Measurements from ENCODE around the gene H2BK1.
A peak's percentile ranks its signal among the peaks of the same experiment; 100 is the strongest.

The H2BK1 gene

GRCh38 chr7:151246102-151246850, 36.0 kb upstream of the H2BK1 start:
- no peak for DNase-seq (ENCODE audit: extremely low spot score, insufficient read length, low read depth)
- FAIRE-seq = no peak

GRCh38 chr7:151245360-151246101, 35.2 kb upstream of the H2BK1 start:
- no peak for FAIRE-seq

GRCh38 chr7:151244841-151245346, 34.6 kb upstream of the H2BK1 start:
- DNase-seq (ENCODE audit: extremely low spot score, insufficient read length, low read depth) (no peak), FAIRE-seq (no peak)

More at GRCh38 chr7:151245360-151246101, 35.2 kb upstream of the H2BK1 start:
- peak; percentile 64 for DNase-seq (ENCODE audit: extremely low spot score, insufficient read length, low read depth)

- peak; percentile 87 for FAIRE-seq
- peak; percentile 58 for DNase-seq (ENCODE audit: extremely low spot score, insufficient read length, low read depth)
These were observed 34.0 kb upstream of the H2BK1 start for GRCh38 chr7:151244196-151244840.

DNA sequence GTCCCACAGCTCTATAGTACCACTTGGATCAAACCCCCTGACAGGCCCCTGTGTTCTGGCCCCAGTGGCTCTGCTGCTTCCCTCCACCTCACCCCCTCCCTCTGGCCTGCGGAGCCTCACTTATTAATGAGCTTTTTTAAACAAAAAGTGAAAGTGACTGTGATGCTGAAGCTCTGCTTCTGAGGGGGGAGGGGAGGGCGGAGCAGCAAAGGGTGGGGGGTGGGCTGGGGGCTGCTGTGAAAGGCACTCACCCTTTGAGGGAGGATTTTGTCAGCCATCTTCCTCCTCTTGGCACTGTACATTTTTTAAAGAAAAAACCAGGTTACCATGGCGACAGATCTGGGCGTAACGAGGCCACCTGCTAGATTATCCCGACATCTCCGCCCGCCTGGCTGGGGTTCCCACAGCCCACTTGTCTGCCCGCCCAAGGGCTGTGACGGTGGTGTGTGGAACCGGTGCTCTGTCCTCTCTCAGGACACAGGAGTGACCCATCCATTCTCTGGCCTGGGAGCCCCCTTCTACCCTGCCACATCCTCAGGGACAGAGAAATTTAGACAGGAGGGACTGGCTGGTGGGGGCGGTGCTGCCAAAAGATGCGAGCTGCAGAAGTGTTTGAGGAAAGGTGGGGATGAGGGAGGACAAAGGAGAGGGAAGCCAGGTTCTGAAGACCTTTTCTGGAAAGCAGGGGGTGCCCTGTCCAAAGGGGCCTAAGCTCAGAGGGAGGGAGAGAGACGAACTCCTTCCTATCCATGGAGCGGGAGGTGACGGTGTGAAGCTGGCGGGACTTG, 33.3 kb upstream of the H2BK1 start:
- DNase-seq (ENCODE audit: extremely low spot score, insufficient read length, low read depth) (no peak), FAIRE-seq (peak; percentile 35)

DNA sequence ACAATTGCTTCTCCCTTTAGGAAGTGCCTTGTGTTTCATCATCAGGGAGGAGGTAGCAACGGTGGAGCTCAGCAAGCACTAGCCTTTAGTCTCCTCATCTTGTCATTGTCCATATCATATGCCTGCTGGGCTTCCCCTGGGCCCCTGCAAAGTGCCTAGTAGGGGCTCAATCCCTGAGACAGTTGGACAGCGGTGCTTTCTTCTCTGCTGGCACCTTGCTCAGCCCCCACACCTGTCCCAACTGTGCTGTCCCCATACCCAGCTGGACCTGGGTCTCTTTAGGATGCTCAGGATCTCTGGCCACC, 32.7 kb upstream of the H2BK1 start:
- FAIRE-seq (no peak), DNase-seq (ENCODE audit: extremely low spot score, insufficient read length, low read depth) (no peak)

DNA sequence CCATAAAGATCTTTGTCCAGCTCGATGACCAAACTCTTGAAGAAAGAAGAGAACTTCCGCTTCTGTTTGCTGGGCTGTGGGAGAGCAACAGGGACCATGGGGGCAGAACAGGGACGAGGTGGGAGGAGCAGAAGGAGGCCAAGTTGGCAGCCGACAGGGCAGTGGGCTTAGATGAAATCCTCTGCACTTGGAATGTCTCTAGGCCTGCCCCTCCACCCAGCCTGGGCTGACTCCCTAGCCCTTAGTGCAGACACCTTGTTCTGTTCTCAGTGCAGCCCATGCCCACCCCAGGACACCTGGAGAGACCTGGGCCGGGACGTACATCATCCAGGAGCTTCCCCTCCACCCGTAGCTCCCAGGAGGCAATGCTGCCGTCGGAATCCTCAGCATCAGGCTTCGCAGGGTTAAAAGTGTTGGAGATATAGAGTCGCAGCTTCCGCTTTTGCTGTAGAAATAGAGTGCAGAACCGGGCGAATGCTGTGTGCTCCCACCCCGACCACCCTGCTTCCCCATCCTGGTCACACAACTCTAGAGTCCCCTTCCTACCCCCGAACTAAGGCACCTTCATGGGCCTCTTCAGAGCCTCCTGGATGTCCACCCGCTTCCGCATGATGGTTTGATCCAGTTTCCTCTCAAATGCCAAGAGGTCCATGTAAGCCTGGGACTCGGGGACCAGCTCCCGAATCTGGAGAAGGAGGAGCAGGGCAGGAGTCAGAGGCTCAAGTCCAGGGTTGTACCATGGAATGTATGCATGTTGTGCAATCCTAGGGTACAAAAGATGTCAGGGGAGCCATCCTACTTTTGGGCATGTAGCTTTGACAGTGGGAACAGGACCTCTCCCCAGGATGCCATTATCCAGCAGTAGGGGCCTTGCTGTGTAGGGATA, 32.1 kb upstream of the H2BK1 start:
- DNase-seq (ENCODE audit: extremely low spot score, insufficient read length, low read depth) (no peak), FAIRE-seq (no peak)

GRCh38 chr7:151241755-151242096, 31.4 kb upstream of the H2BK1 start:
- FAIRE-seq = no peak

GRCh38 chr7:151240942-151241754, 30.9 kb upstream of the H2BK1 start:
- no peak for DNase-seq (ENCODE audit: extremely low spot score, insufficient read length, low read depth)
- no peak for FAIRE-seq

More at GRCh38 chr7:151241755-151242096, 31.4 kb upstream of the H2BK1 start:
- no peak for DNase-seq (ENCODE audit: extremely low spot score, insufficient read length, low read depth)

GRCh38 chr7:151240536-151240935, 30.2 kb upstream of the H2BK1 start:
- DNase-seq (ENCODE audit: extremely low spot score, insufficient read length, low read depth) = no peak
- no peak for FAIRE-seq

DNA sequence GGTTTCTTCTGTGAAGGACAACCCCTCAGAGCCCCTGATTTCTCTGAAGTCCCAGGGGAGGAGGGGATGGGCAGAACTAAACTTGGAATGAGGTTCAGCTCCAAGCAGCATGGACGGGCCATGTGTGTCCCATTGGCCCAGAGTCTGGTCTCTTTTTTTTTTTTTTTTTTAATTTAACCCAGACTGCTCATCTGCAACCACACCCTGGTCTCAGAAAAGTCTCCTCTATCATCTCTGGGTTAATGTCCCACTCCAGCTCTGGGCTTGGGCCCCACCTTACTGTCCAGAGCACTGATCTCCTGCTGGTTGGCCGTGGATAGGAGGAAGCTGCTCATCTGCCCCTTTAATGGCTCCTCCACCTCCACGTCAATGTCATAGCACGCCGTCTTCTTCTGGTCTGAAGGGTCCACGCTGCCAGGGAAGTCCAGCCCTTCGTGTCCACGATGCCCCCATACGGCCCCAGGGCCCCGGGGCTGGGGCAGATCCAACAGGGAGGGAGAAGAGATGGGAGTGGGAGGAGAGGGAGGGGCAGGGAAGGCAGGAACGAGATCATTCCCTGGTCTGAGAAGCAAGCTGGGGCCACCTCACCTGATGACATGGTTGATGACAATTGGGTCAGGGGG, 29.7 kb upstream of the H2BK1 start:
- DNase-seq (ENCODE audit: extremely low spot score, insufficient read length, low read depth) (no peak), FAIRE-seq (no peak)

DNA sequence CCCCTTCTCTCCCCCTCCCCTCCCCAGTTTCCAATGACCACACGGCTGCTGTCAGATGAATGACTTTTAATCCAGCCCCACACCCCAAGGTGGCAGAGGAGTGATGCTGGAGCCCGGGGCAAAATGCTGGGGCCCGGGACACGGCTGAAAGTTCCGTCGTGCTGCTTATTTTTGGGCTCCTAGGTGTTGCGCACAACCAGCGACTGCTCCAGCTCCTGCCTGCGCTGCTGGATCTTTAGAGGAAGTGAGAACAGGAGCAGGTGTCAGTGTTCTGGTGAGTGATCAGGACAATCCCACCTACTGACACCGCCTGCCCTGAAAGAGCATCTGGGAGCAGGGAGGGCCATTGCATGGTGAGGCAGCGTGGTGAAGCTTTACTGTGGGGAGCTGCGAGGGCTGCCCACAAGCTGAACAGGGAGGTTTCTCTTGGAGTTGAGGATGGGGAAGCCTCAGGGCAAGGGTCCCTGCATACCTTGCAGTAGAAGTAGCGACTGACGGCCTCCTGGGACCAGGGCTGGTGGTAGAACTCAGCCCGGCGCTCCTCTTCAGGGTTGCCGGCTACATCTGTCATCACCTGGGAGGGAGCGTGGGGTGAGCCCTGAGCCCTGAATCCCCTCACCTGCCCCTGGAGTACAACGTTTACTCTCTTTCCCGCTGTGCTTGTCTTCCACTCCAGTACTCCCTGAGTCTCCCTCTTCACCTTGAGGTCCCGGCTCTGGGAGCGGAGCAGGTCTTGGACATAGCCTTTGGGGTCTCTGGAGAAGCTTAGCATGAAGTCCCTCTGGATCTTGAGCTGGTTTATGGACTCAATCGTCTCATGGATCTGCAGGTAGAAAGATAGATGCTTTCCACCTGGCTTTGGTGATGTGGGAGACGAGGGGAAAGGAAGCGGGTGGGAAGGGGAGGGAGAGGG, 28.9 kb upstream of the H2BK1 start:
- DNase-seq (ENCODE audit: extremely low spot score, insufficient read length, low read depth) (no peak), FAIRE-seq (no peak)

DNA sequence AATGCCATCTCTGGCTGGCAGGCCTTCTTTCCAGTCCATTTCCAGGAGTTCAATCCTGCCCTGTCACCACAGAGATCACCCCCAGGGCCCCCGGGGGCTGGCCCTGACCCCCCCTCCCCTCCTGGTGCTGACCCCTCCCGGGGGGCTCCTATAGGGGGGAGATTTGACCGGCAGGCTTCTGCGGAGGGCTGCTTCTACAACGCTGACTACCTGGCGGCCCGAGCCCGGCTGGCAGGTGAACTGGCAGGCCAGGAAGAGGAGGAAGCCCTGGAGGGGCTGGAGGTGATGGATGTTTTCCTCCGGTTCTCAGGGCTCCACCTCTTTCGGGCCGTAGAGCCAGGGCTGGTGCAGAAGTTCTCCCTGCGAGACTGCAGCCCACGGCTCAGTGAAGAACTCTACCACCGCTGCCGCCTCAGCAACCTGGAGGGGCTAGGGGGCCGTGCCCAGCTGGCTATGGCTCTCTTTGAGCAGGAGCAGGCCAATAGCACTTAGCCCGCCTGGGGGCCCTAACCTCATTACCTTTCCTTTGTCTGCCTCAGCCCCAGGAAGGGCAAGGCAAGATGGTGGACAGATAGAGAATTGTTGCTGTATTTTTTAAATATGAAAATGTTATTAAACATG, 28.0 kb upstream of the H2BK1 start:
- no peak for FAIRE-seq
- no peak for DNase-seq (ENCODE audit: extremely low spot score, insufficient read length, low read depth)

- DNase-seq (ENCODE audit: extremely low spot score, insufficient read length, low read depth) (no peak), FAIRE-seq (no peak)
These were observed 27.2 kb upstream of the H2BK1 start for GRCh38 chr7:151237244-151238189.

- DNase-seq (ENCODE audit: extremely low spot score, insufficient read length, low read depth) (no peak), FAIRE-seq (no peak)
These were observed 26.1 kb upstream of the H2BK1 start for GRCh38 chr7:151236406-151236805.

Measured in GM18507 (cell line).